Measurements from ENCODE around the gene NCKIPSD. TPM values are rescaled to one million over a fixed set of nuclear protein-coding genes. Genes with fewer than 3 reads are reported as not detected.

NCKIPSD gene
- total RNA-seq, 1 donor from 2014 or later, result 49.8 TPM

DNA sequence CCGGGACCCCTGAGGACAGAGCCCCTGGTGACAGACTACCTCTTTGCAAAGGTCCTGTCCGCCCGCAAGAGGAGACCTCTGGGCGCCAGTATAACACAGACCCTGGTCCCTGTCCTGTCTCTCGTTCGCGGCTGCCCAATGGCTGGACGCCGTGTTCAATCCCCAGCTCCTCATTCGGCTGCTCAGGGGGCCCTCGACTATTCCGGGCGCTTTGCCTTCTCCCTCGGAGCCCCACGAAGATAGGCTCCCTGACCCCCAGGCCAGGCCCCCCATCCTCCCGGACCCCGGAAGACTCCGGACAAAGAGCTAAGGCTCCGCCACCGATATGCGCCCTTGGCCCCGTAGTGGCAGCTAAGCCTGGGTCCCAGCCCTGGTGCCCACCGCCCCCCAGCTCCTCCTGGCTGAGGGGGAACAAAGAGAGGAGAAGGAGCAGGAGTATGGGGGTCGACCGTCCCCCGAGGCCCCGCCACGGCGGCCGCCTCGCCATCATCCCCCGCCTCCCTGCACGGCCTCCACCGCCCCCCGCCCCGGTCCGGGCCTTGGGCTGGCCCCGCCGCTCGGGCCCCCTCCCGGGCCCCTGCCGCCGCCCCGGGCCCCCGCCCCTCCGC, 23.5 kb downstream of the NCKIPSD start:
- H3K9me3 Mint-ChIP-seq, result no peaks in the 10 kb centered on the region
- DNase-seq (ENCODE audit: low spot score), result no peak

GRCh38 chr3:48661501-48662144, 24.1 kb downstream of the NCKIPSD start:
- Mint-ChIP-seq H3K4me3 (ENCODE audit: low read depth) (peak overlapping the region; percentile 46), H3K27me3 (ENCODE audit: low read depth) (peaks cover 8% of the 10 kb centered on the region), H3K9me3 (no peaks in the 10 kb centered on the region), H3K36me3 (ENCODE audit: low read depth) (peaks cover 8% of the 10 kb centered on the region), H3K27ac (no peak overlapping the region), H3K4me1 (ENCODE audit: low read depth) (peaks cover 10% of the 10 kb centered on the region)
- peak; percentile 78 for DNase-seq (ENCODE audit: low spot score)
- intact Hi-C loops (cut with micrococcal nuclease), result loop anchor here (2.0 to 5.0 kb wide), 2 partner anchors 189 to 256 kb away; partner anchors contain the start of gene ARIH2

More for the DNA sequence above, 23.5 kb downstream of the NCKIPSD start:
- H3K4me1 Mint-ChIP-seq (ENCODE audit: low read depth), result peaks cover 10% of the 10 kb centered on the region
- peaks cover 8% of the 10 kb centered on the region for H3K36me3 Mint-ChIP-seq (ENCODE audit: low read depth)
- intact Hi-C loops (cut with micrococcal nuclease), result loop anchor here (2.0 to 5.0 kb wide), 2 partner anchors 189 to 255 kb away; partner anchors contain the start of gene ARIH2
- no peak overlapping the region for H3K27ac Mint-ChIP-seq
- H3K4me3 Mint-ChIP-seq (ENCODE audit: low read depth), result peak overlapping the region; percentile 46
- peaks cover 8% of the 10 kb centered on the region for H3K27me3 Mint-ChIP-seq (ENCODE audit: low read depth)

DNA sequence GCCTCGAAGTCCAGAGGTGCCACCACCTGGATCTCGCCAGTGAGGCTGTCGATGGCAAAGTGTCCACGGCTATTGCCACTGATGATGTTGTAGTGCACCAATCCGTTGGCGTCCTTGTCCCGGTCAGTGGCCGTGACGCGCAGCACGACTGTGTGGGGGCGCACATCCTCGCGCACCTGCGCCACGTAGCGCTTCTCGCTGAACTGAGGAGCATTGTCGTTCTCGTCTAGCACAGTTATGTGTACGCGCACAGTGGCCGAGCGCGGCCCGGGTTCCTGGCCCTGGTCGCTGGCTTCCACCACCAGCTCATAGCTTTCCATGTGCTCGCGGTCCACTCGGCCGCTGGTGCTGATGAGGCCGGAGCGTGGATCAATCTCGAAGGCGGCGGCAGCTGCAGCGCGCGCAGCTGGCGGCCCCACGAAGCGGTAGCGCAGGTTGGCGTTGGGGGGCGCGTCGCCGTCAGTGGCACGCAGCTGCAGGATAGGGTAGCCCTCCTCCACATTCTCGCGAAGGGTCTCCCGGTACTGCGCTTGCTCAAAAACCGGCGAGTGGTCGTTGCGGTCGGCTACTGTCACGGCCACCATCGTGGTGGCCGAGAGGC, 24.8 kb downstream of the NCKIPSD start:
- Mint-ChIP-seq H3K4me1 (ENCODE audit: low read depth) (peaks cover 10% of the 10 kb centered on the region), H3K27ac (no peak overlapping the region), H3K27me3 (ENCODE audit: low read depth) (peaks cover 8% of the 10 kb centered on the region), H3K9me3 (no peaks in the 10 kb centered on the region), H3K36me3 (ENCODE audit: low read depth) (peaks cover 3% of the 10 kb centered on the region), H3K4me3 (ENCODE audit: low read depth) (no peak overlapping the region)
- intact Hi-C loops (cut with micrococcal nuclease), result loop anchor here (5.0 kb wide), 1 partner anchor 256 kb away; the partner anchor contains the start of gene ARIH2
- DNase-seq (ENCODE audit: low spot score), result no peak

DNA sequence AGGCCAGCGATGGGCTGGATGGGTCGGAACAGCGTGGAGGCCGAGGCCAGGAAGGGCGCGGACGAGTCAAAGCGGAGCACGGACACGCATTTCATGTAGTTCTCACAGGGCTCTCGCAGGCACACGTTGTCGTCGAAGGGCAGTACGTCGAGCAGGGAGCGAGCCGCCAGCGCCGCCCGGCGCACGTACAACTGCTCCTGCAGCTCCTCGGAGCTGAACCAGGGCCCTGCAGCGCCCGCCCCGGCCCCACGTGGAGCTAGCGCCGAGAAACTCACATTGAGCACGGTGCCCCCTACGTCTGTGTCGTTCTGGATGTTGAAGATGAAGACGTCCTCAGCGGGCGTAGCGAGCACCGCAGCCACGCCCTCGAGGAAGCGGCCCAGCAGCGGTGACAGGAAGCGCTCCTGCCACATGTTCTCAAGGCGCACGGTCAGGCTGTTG, 28.9 kb downstream of the NCKIPSD start:
- Mint-ChIP-seq H3K27ac (peak overlapping the region; percentile 64), H3K4me3 (ENCODE audit: low read depth) (peak overlapping the region; percentile 75), H3K36me3 (ENCODE audit: low read depth) (peaks cover 13% of the 10 kb centered on the region), H3K27me3 (ENCODE audit: low read depth) (peaks cover 4% of the 10 kb centered on the region), H3K4me1 (ENCODE audit: low read depth) (peaks cover 6% of the 10 kb centered on the region), H3K9me3 (no peaks in the 10 kb centered on the region)
- intact Hi-C loops (cut with micrococcal nuclease), result loop anchor here (1.0 to 5.0 kb wide), 4 partner anchors 7 to 470 kb away; partner anchors contain the start of genes CDC25A and SLC26A6
- peak; percentile 30 for DNase-seq (ENCODE audit: low spot score)

GRCh38 chr3:48656061-48656840, 29.5 kb downstream of the NCKIPSD start:
- no peaks in the 10 kb centered on the region for H3K9me3 Mint-ChIP-seq
- H3K36me3 Mint-ChIP-seq (ENCODE audit: low read depth), result peaks cover 13% of the 10 kb centered on the region
- H3K4me1 Mint-ChIP-seq (ENCODE audit: low read depth), result peaks cover 5% of the 10 kb centered on the region
- intact Hi-C loops (cut with micrococcal nuclease), result loop anchor here (1.0 to 5.0 kb wide), 4 partner anchors 8 to 469 kb away; partner anchors contain the start of genes CDC25A and SLC26A6
- H3K27me3 Mint-ChIP-seq (ENCODE audit: low read depth), result peaks cover 1% of the 10 kb centered on the region
- peak overlapping the region; percentile 89 for H3K27ac Mint-ChIP-seq
- DNase-seq (ENCODE audit: low spot score), result peak; percentile 82
- H3K4me3 Mint-ChIP-seq (ENCODE audit: low read depth), result peak overlapping the region; percentile 80

- DNase-seq (ENCODE audit: low spot score), result peak; percentile 52
- peaks cover 13% of the 10 kb centered on the region for H3K36me3 Mint-ChIP-seq (ENCODE audit: low read depth)
- peaks cover 5% of the 10 kb centered on the region for H3K4me1 Mint-ChIP-seq (ENCODE audit: low read depth)
- intact Hi-C loops (cut with micrococcal nuclease), result loop anchor here (1.0 to 5.0 kb wide), 4 partner anchors 9 to 468 kb away; partner anchors contain the start of genes CDC25A and SLC26A6
- no peaks in the 10 kb centered on the region for H3K9me3 Mint-ChIP-seq
- H3K27me3 Mint-ChIP-seq (ENCODE audit: low read depth), result peaks cover 1% of the 10 kb centered on the region
- H3K4me3 Mint-ChIP-seq (ENCODE audit: low read depth), result peak overlapping the region; percentile 80
- H3K27ac Mint-ChIP-seq, result peak overlapping the region; percentile 89
Observed at GRCh38 chr3:48655606-48656005, 30.1 kb downstream of the NCKIPSD start.

- H3K27me3 Mint-ChIP-seq (ENCODE audit: low read depth), result peaks cover 1% of the 10 kb centered on the region
- peaks cover 13% of the 10 kb centered on the region for H3K36me3 Mint-ChIP-seq (ENCODE audit: low read depth)
- intact Hi-C loops (cut with micrococcal nuclease), result loop anchor here (5.0 kb wide), 1 partner anchor 468 kb away; the partner anchor contains the start of gene CDC25A
- H3K4me1 Mint-ChIP-seq (ENCODE audit: low read depth), result peaks cover 5% of the 10 kb centered on the region
- peak overlapping the region; percentile 81 for H3K27ac Mint-ChIP-seq
- H3K4me3 Mint-ChIP-seq (ENCODE audit: low read depth), result peak overlapping the region; percentile 80
- no peak for DNase-seq (ENCODE audit: low spot score)
- no peaks in the 10 kb centered on the region for H3K9me3 Mint-ChIP-seq
Observed at GRCh38 chr3:48655063-48655462, 30.7 kb downstream of the NCKIPSD start.

DNA sequence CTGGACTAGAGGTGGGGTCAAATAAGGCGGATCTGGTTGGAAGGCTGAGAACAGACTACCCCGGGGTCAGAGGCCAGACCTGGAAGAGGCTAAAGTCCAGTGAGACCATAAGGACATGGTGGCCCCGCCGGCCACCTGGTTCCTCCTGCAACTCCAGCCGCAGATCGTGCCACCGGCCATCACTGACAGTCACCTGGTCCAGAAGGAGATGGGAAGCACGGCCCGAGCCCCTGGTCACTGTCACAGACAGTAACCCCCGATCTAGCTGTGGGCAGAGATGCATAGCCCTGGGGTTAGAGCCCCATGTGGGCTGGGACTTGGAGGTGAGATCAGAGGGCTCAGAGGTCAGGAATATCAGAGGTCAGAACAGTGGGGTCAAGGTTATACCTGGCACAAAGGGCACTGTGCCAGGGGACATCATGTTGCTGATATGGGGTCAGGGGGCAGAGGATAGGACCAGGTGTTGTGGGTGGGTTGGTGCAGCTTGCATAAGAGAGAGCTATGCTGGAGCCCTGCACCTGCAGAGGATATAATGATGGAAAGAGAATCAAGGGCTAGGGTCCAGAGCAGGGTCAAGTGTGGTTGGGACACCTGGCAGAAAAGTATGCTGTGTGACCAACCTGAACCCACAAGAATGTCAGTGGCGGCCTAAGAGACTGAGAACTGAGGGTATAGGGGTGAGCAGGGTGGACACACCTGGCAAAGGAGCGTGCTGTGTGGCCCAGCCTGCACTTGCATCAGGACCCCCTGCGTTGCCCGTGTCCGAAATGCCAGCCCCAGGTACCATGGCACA, 32.6 kb downstream of the NCKIPSD start:
- Mint-ChIP-seq H3K4me3 (ENCODE audit: low read depth) (peak overlapping the region; percentile 3), H3K27me3 (ENCODE audit: low read depth) (no peaks in the 10 kb centered on the region), H3K36me3 (ENCODE audit: low read depth) (peaks cover 13% of the 10 kb centered on the region), H3K4me1 (ENCODE audit: low read depth) (peaks cover 5% of the 10 kb centered on the region), H3K9me3 (no peaks in the 10 kb centered on the region), H3K27ac (peak overlapping the region; percentile 1)
- intact Hi-C loops (cut with micrococcal nuclease), result no loop called here
- DNase-seq (ENCODE audit: low spot score), result no peak

DNA sequence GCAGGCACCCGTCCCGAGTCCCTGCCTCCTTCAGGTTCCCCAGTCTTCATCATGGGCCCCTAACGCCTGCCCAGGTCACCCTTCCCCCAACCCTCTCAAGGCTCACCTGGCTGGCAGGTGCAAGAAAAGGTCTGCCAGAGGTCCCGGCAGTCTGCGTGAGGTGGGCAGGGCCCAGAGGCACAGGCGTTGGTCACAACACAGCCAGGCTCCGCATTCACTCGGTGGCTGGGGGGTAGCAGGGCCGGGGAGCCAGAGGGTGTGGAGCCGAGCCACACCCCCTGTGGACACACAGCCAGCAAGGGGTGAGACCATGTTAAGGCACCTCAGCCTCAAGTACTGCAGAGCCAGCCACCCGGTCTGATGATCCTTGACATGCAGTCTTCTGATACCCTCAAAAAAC, 33.9 kb downstream of the NCKIPSD start:
- intact Hi-C loops (cut with micrococcal nuclease), result no loop called here
- DNase-seq (ENCODE audit: low spot score), result no peak
- Mint-ChIP-seq H3K9me3 (no peaks in the 10 kb centered on the region), H3K4me3 (ENCODE audit: low read depth) (no peak overlapping the region), H3K4me1 (ENCODE audit: low read depth) (peaks cover 5% of the 10 kb centered on the region), H3K27me3 (ENCODE audit: low read depth) (no peaks in the 10 kb centered on the region), H3K27ac (no peak overlapping the region), H3K36me3 (ENCODE audit: low read depth) (peaks cover 13% of the 10 kb centered on the region)

GRCh38 chr3:48650723-48651122, 35.0 kb downstream of the NCKIPSD start:
- intact Hi-C loops (cut with micrococcal nuclease), result no loop called here
- Mint-ChIP-seq H3K36me3 (ENCODE audit: low read depth) (peaks cover 13% of the 10 kb centered on the region), H3K9me3 (no peaks in the 10 kb centered on the region), H3K4me3 (ENCODE audit: low read depth) (no peak overlapping the region), H3K4me1 (ENCODE audit: low read depth) (peaks cover 4% of the 10 kb centered on the region), H3K27ac (no peak overlapping the region), H3K27me3 (ENCODE audit: low read depth) (no peaks in the 10 kb centered on the region)
- DNase-seq (ENCODE audit: low spot score), result no peak

GRCh38 chr3:48648188-48648850, 37.4 kb downstream of the NCKIPSD start:
- Mint-ChIP-seq H3K27ac (no peak overlapping the region), H3K9me3 (no peaks in the 10 kb centered on the region), H3K36me3 (ENCODE audit: low read depth) (peaks cover 14% of the 10 kb centered on the region), H3K4me3 (ENCODE audit: low read depth) (no peak overlapping the region), H3K27me3 (ENCODE audit: low read depth) (no peaks in the 10 kb centered on the region), H3K4me1 (ENCODE audit: low read depth) (no peaks in the 10 kb centered on the region)
- DNase-seq (ENCODE audit: low spot score), result no peak
- intact Hi-C loops (cut with micrococcal nuclease), result no loop called here

All from activated T-helper 2 cell treated with anti-CD3 and anti-CD28 coated beads, Interferon-gamma antibody, Interleukin-2, Interleukin-4, amounts not matched to agents 10 μg/mL and 5 μg/mL and 100 μg/mL, durations not matched to agents 14 hours and 24 hours and 36 hours (primary cell).